ENCODE measurements around the gene SLC25A22.

Gene SLC25A22

GRCh38 chr11:823441-824291 lies 25.6 kb upstream of the SLC25A22 start:
- no peaks in the 10 kb centered on the region for H3K9me3 Mint-ChIP-seq
- peak overlapping the region in 1 of 2 donors; percentile 34 for H3K4me3 Mint-ChIP-seq
- DNase-seq (no peak), ATAC-seq (replicated peaks) (no peak)
- peaks cover 6 to 15% of the 10 kb centered on the region in 2 donors for H3K27me3 Mint-ChIP-seq
- H3K4me1 Mint-ChIP-seq (ENCODE audit: low read depth in 2 of 2), result peaks cover 14 to 19% of the 10 kb centered on the region in 2 donors
- H3K36me3 Mint-ChIP-seq (ENCODE audit: insufficient read depth), result peaks cover 57% of the 10 kb centered on the region
- peak overlapping the region in 1 of 2 donors; percentile 70 for H3K27ac Mint-ChIP-seq

- Mint-ChIP-seq H3K27ac (peak overlapping the region in 1 of 2 donors; percentile 29), H3K4me1 (ENCODE audit: low read depth in 2 of 2) (peaks cover 9 to 11% of the 10 kb centered on the region in 2 donors), H3K9me3 (no peaks in the 10 kb centered on the region), H3K36me3 (ENCODE audit: insufficient read depth) (peaks cover 53% of the 10 kb centered on the region), H3K27me3 (no peaks in the 10 kb centered on the region), H3K4me3 (peak overlapping the region; percentile 37 to 86)
- ATAC-seq (replicated peaks) (no peak), DNase-seq (no peak)
These were observed 23.7 kb upstream of the SLC25A22 start for GRCh38 chr11:821512-822371.

- Mint-ChIP-seq H3K27me3 (no peaks in the 10 kb centered on the region), H3K4me3 (peak overlapping the region; percentile 83 to 86), H3K27ac (peak overlapping the region in 1 of 2 donors; percentile 60), H3K9me3 (no peaks in the 10 kb centered on the region), H3K4me1 (ENCODE audit: low read depth in 2 of 2) (peaks cover 5 to 11% of the 10 kb centered on the region in 2 donors), H3K36me3 (ENCODE audit: insufficient read depth) (peaks cover 50% of the 10 kb centered on the region)
- ATAC-seq (replicated peaks) (no peak), DNase-seq (no peak)
These were observed 22.8 kb upstream of the SLC25A22 start for GRCh38 chr11:820655-821511.

- no peaks in the 10 kb centered on the region for H3K9me3 Mint-ChIP-seq
- H3K27ac Mint-ChIP-seq, result peak overlapping the region; percentile 80 to 89
- H3K4me3 Mint-ChIP-seq, result peak overlapping the region; percentile 83 to 86
- H3K27me3 Mint-ChIP-seq, result no peaks in the 10 kb centered on the region
- H3K4me1 Mint-ChIP-seq (ENCODE audit: low read depth in 2 of 2), result peaks cover 5 to 11% of the 10 kb centered on the region in 2 donors
- ATAC-seq (replicated peaks) (peak; percentile 77), DNase-seq (peak; percentile 93 to 97 (median 96))
- peaks cover 42% of the 10 kb centered on the region for H3K36me3 Mint-ChIP-seq (ENCODE audit: insufficient read depth)
These were observed 22.0 kb upstream of the SLC25A22 start for GRCh38 chr11:819943-820649.

GRCh38 chr11:819129-819931 lies 21.2 kb upstream of the SLC25A22 start:
- peaks cover 40% of the 10 kb centered on the region for H3K36me3 Mint-ChIP-seq (ENCODE audit: insufficient read depth)
- H3K27ac Mint-ChIP-seq, result peak overlapping the region; percentile 80 to 89
- no peaks in the 10 kb centered on the region for H3K27me3 Mint-ChIP-seq
- peak; percentile 71 for ATAC-seq (replicated peaks)
- peak; percentile 89 to 90 (median 90) for DNase-seq
- peak overlapping the region; percentile 83 to 86 for H3K4me3 Mint-ChIP-seq
- peaks cover 5 to 11% of the 10 kb centered on the region in 2 donors for H3K4me1 Mint-ChIP-seq (ENCODE audit: low read depth in 2 of 2)
- H3K9me3 Mint-ChIP-seq, result no peaks in the 10 kb centered on the region

GRCh38 chr11:818396-819128 lies 20.5 kb upstream of the SLC25A22 start, which contains the start of gene PNPLA2:
PNPLA2 (plus strand) TSS chr11:818914; CDS start chr11:819719, 805 bp downstream.
- H3K27me3 Mint-ChIP-seq, result no peaks in the 10 kb centered on the region
- H3K4me1 Mint-ChIP-seq (ENCODE audit: low read depth in 2 of 2), result peaks cover 5 to 11% of the 10 kb centered on the region in 2 donors
- H3K27ac Mint-ChIP-seq, result peak within 1 kb of the TSS; percentile 80 to 89
- no peak for DNase-seq
- H3K4me3 Mint-ChIP-seq, result peak within 1 kb of the TSS; percentile 83 to 86
- H3K36me3 Mint-ChIP-seq (ENCODE audit: insufficient read depth), result peaks cover 40% of the 10 kb centered on the region
- no peaks in the 10 kb centered on the region for H3K9me3 Mint-ChIP-seq
- no peak for ATAC-seq (replicated peaks)

- DNase-seq (no peak), ATAC-seq (replicated peaks) (no peak)
- H3K36me3 Mint-ChIP-seq (ENCODE audit: insufficient read depth), result peaks cover 34% of the 10 kb centered on the region
- peaks cover 12 to 19% of the 10 kb centered on the region in 2 donors for H3K4me1 Mint-ChIP-seq (ENCODE audit: low read depth in 2 of 2)
- no peaks in the 10 kb centered on the region for H3K9me3 Mint-ChIP-seq
- H3K27me3 Mint-ChIP-seq, result no peaks in the 10 kb centered on the region
- H3K27ac Mint-ChIP-seq, result no peak overlapping the region
- no peak overlapping the region for H3K4me3 Mint-ChIP-seq
These were observed 18.3 kb upstream of the SLC25A22 start for GRCh38 chr11:816433-816779.

- no peaks in the 10 kb centered on the region for H3K27me3 Mint-ChIP-seq
- no peak overlapping the region for H3K27ac Mint-ChIP-seq
- no peak overlapping the region for H3K4me3 Mint-ChIP-seq
- no peaks in the 10 kb centered on the region for H3K9me3 Mint-ChIP-seq
- DNase-seq (no peak), ATAC-seq (replicated peaks) (no peak)
- H3K4me1 Mint-ChIP-seq (ENCODE audit: low read depth in 2 of 2), result peaks cover 14 to 19% of the 10 kb centered on the region in 2 donors
- H3K36me3 Mint-ChIP-seq (ENCODE audit: insufficient read depth), result peaks cover 34% of the 10 kb centered on the region
These were observed 17.8 kb upstream of the SLC25A22 start for GRCh38 chr11:815675-816432.

GRCh38 chr11:813456-814096 lies 15.5 kb upstream of the SLC25A22 start:
- no peak overlapping the region for H3K27ac Mint-ChIP-seq
- H3K4me3 Mint-ChIP-seq, result no peak overlapping the region

GRCh38 chr11:813072-813455 lies 15.0 kb upstream of the SLC25A22 start:
- Mint-ChIP-seq H3K27ac (peak overlapping the region in 1 of 2 donors; percentile 49), H3K4me3 (no peak overlapping the region), H3K9me3 (no peaks in the 10 kb centered on the region), H3K27me3 (no peaks in the 10 kb centered on the region), H3K36me3 (ENCODE audit: insufficient read depth) (peaks cover 37% of the 10 kb centered on the region), H3K4me1 (ENCODE audit: low read depth in 2 of 2) (peaks cover 26 to 29% of the 10 kb centered on the region in 2 donors)
- DNase-seq, result no peak
- no peak for ATAC-seq (replicated peaks)

More at GRCh38 chr11:813456-814096, 15.5 kb upstream of the SLC25A22 start:
- peaks cover 24 to 27% of the 10 kb centered on the region in 2 donors for H3K4me1 Mint-ChIP-seq (ENCODE audit: low read depth in 2 of 2)
- peaks cover 37% of the 10 kb centered on the region for H3K36me3 Mint-ChIP-seq (ENCODE audit: insufficient read depth)
- DNase-seq (no peak), ATAC-seq (replicated peaks) (no peak)
- H3K27me3 Mint-ChIP-seq, result no peaks in the 10 kb centered on the region
- H3K9me3 Mint-ChIP-seq, result no peaks in the 10 kb centered on the region
